ENCODE results near the gene CDH4.

- no peak for TF ChIP-seq POLR2A (IDR thresholded peaks at IDR 0.05; ENCODE audit: low read length)
- no peak for TF ChIP-seq GATA1 (IDR thresholded peaks at IDR 0.05; ENCODE audit: low read depth, low read length)
Measured at GRCh38 chr20:61561111-61561830, 309.2 kb downstream of the CDH4 start.
